Panc1 (cell line): ENCODE results near the gene SGF29.

ENCODE experiments used
- POLR2AphosphoS5 ChIP-seq: IDR thresholded peaks from 2 replicates; pipeline ENCODE4 v1.6.1; 2012; ENCODE audit warnings: mild to moderate bottlenecking, low read depth, low read length, moderate library complexity
- SIN3A ChIP-seq: IDR thresholded peaks from 2 replicates; pipeline ENCODE4 v1.6.1; 2012; ENCODE audit warnings: low read depth, mild to moderate bottlenecking, low read length, moderate library complexity, borderline replicate concordance; ENCODE audit not compliant: insufficient read depth
- TCF7L2 ChIP-seq: IDR thresholded peaks from 2 replicates; pipeline ENCODE4 v1.6.1; 2011; ENCODE audit warnings: mild to moderate bottlenecking, low read depth, low read length, inconsistent platforms
- TF ChIP-seq, protein P1 (sequence below): fragments of 450-650 bp; IDR thresholded peaks from 2 replicates; pipeline ENCODE4 v1.5.1; 2017; ENCODE audit warnings: mild to moderate bottlenecking
- TF ChIP-seq, protein P2 (sequence below), 2 experiments: IDR thresholded peaks; 2 replicates each; pipeline ENCODE4 v1.6.1; 2011 to 2012; ENCODE audit warnings: low read depth in 2 of 2, control low read depth in 1 of 2, low read length in 1 of 2, mild to moderate bottlenecking in 1 of 2, moderate library complexity in 1 of 2; ENCODE audit not compliant: insufficient read depth in 1 of 2

DNA sequence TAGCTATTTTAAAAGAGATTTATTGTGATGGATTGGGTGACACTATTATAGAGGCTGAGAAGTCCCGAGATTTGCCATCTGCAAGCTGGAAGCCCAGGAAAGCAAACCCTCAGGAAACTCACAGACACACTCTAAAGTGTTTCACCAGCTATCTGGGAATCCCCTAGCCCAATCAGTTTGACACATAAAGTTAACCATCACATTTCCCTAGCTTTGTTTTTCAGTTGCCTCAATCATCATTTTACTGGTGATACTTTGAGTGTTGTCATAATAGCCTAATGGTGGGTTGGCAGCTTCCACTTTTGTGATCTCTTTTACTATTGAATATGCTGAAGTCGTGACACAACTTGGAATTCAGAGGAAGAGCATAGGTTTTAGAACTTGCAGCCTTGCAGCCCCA, 1.8 kb downstream of the SGF29 start:
- TF ChIP-seq, protein P1, sequence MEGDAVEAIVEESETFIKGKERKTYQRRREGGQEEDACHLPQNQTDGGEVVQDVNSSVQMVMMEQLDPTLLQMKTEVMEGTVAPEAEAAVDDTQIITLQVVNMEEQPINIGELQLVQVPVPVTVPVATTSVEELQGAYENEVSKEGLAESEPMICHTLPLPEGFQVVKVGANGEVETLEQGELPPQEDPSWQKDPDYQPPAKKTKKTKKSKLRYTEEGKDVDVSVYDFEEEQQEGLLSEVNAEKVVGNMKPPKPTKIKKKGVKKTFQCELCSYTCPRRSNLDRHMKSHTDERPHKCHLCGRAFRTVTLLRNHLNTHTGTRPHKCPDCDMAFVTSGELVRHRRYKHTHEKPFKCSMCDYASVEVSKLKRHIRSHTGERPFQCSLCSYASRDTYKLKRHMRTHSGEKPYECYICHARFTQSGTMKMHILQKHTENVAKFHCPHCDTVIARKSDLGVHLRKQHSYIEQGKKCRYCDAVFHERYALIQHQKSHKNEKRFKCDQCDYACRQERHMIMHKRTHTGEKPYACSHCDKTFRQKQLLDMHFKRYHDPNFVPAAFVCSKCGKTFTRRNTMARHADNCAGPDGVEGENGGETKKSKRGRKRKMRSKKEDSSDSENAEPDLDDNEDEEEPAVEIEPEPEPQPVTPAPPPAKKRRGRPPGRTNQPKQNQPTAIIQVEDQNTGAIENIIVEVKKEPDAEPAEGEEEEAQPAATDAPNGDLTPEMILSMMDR: no peak
- no peak for TF ChIP-seq POLR2AphosphoS5
- TF ChIP-seq, protein P2, sequence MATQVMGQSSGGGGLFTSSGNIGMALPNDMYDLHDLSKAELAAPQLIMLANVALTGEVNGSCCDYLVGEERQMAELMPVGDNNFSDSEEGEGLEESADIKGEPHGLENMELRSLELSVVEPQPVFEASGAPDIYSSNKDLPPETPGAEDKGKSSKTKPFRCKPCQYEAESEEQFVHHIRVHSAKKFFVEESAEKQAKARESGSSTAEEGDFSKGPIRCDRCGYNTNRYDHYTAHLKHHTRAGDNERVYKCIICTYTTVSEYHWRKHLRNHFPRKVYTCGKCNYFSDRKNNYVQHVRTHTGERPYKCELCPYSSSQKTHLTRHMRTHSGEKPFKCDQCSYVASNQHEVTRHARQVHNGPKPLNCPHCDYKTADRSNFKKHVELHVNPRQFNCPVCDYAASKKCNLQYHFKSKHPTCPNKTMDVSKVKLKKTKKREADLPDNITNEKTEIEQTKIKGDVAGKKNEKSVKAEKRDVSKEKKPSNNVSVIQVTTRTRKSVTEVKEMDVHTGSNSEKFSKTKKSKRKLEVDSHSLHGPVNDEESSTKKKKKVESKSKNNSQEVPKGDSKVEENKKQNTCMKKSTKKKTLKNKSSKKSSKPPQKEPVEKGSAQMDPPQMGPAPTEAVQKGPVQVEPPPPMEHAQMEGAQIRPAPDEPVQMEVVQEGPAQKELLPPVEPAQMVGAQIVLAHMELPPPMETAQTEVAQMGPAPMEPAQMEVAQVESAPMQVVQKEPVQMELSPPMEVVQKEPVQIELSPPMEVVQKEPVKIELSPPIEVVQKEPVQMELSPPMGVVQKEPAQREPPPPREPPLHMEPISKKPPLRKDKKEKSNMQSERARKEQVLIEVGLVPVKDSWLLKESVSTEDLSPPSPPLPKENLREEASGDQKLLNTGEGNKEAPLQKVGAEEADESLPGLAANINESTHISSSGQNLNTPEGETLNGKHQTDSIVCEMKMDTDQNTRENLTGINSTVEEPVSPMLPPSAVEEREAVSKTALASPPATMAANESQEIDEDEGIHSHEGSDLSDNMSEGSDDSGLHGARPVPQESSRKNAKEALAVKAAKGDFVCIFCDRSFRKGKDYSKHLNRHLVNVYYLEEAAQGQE (IDR thresholded peaks at IDR 0.05; ENCODE audit: insufficient read depth in 1 of 2, low read depth in 2 of 2, low read length in 1 of 2): no peak
- no peak for TF ChIP-seq TCF7L2
- no peak for TF ChIP-seq SIN3A
